ENCODE measurements around the gene EPHA7.

The EPHA7 gene

DNA sequence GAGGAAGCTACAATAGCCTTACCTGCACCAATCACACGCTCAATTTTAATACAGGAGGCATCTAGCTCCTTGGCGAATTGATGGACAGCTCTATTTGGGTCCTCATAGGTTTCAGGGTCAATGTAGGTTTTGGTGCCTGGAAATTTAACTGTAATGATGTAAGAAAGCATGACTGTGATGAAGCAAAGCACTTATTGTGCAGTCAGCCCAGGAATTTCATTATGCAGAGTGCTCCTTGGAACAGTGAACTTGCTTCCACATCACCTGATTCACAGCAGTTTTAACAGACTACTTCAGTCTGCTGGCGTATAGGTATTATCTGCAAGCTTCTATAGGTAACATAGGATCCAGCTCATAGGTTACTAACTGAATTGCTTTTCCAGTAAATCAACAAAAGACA is 160.0 kb downstream of the EPHA7 start:
- Histone ChIP-seq H3K4me3 (ENCODE audit: low read length) (no peak overlapping the region), H3K36me3 (ENCODE audit: control insufficient read depth, insufficient read depth, low read length) (no peaks in the 10 kb centered on the region), H3K27me3 (ENCODE audit: control insufficient read depth, insufficient read depth, low read length) (no peaks in the 10 kb centered on the region), H3K4me1 (ENCODE audit: control insufficient read depth, insufficient read depth, low read length) (no peaks in the 10 kb centered on the region), H3K27ac (ENCODE audit: low read depth, low read length) (no peak overlapping the region), H3K9ac (ENCODE audit: low read length) (no peak overlapping the region)

- Histone ChIP-seq H3K36me3 (ENCODE audit: control insufficient read depth, insufficient read depth, low read length) (no peaks in the 10 kb centered on the region), H3K27me3 (ENCODE audit: control insufficient read depth, insufficient read depth, low read length) (no peaks in the 10 kb centered on the region), H3K9ac (ENCODE audit: low read length) (no peak overlapping the region), H3K4me3 (ENCODE audit: low read length) (no peak overlapping the region), H3K4me1 (ENCODE audit: control insufficient read depth, insufficient read depth, low read length) (no peaks in the 10 kb centered on the region), H3K27ac (ENCODE audit: low read depth, low read length) (no peak overlapping the region)
Observed at GRCh38 chr6:93252930-93253329, 166.4 kb downstream of the EPHA7 start.

DNA sequence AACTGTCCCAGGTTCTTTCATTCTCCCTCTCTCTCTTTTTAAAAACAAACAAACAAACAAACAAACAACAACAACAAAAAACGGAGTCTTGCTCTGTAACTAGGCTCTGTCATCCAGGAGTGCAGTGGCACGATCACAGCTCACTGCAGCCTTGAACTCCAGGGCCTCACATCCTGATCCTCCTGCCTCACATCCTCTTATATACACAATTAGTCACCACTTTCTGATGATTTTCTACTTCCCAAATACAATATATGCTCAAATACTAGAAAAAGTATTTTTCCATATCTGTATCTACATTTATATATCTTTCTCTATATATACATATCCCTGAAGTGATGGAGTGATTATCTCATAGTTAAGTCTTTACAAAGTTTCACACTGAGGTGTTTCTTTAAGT is 170.7 kb downstream of the EPHA7 start:
- Histone ChIP-seq H3K9ac (ENCODE audit: low read length) (no peak overlapping the region), H3K4me1 (ENCODE audit: control insufficient read depth, insufficient read depth, low read length) (no peaks in the 10 kb centered on the region), H3K27me3 (ENCODE audit: control insufficient read depth, insufficient read depth, low read length) (no peaks in the 10 kb centered on the region), H3K36me3 (ENCODE audit: control insufficient read depth, insufficient read depth, low read length) (no peaks in the 10 kb centered on the region), H3K4me3 (ENCODE audit: low read length) (no peak overlapping the region), H3K27ac (ENCODE audit: low read depth, low read length) (no peak overlapping the region)

DNA sequence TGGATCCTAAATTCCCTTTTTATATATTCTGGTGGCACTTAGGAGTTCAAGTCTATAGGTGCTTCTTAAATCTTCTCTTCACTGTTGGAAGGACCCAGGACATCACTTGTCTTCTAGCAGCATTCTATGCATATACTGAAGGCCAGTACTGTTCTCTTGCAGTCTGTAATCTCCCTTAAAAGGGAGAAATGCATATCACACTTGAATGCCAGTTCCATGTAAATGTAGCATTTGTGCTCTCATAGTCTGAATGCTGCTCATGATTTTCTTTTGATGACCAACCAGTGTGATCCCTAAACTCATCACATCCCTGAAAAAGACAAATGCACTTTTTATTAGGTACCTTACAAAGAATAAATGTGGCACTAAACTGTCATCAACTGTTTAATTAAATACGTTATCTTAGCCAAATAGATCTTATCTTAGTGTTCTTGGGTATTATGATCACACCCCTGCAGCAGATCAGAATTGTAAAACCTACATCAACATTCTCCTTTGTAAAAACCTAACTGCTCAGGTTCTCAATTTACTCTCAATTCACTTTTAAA is 176.1 kb downstream of the EPHA7 start:
- H3K27ac ChIP-seq (ENCODE audit: low read depth, low read length), result no peak overlapping the region
- H3K4me3 ChIP-seq (ENCODE audit: low read length), result no peak overlapping the region
- H3K4me1 ChIP-seq (ENCODE audit: control insufficient read depth, insufficient read depth, low read length), result peaks cover 2% of the 10 kb centered on the region
- H3K27me3 ChIP-seq (ENCODE audit: control insufficient read depth, insufficient read depth, low read length), result no peaks in the 10 kb centered on the region
- no peaks in the 10 kb centered on the region for H3K36me3 ChIP-seq (ENCODE audit: control insufficient read depth, insufficient read depth, low read length)
- no peak overlapping the region for H3K9ac ChIP-seq (ENCODE audit: low read length)

- H3K4me3 ChIP-seq (ENCODE audit: low read length), result no peak overlapping the region
Observed at GRCh38 chr6:93242049-93242448, 177.3 kb downstream of the EPHA7 start.

GRCh38 chr6:93238632-93239031 is 180.7 kb downstream of the EPHA7 start:
- no peaks in the 10 kb centered on the region for H3K36me3 ChIP-seq (ENCODE audit: control insufficient read depth, insufficient read depth, low read length)
- no peak overlapping the region for H3K9ac ChIP-seq (ENCODE audit: low read length)
- peaks cover 2% of the 10 kb centered on the region for H3K4me1 ChIP-seq (ENCODE audit: control insufficient read depth, insufficient read depth, low read length)
- no peak overlapping the region for H3K4me3 ChIP-seq (ENCODE audit: low read length)
- H3K27ac ChIP-seq (ENCODE audit: low read depth, low read length), result no peak overlapping the region
- no peaks in the 10 kb centered on the region for H3K27me3 ChIP-seq (ENCODE audit: control insufficient read depth, insufficient read depth, low read length)

More at GRCh38 chr6:93242049-93242448, 177.3 kb downstream of the EPHA7 start:
- Histone ChIP-seq H3K9ac (ENCODE audit: low read length) (no peak overlapping the region), H3K4me1 (ENCODE audit: control insufficient read depth, insufficient read depth, low read length) (peaks cover 2% of the 10 kb centered on the region), H3K27ac (ENCODE audit: low read depth, low read length) (no peak overlapping the region), H3K27me3 (ENCODE audit: control insufficient read depth, insufficient read depth, low read length) (no peaks in the 10 kb centered on the region), H3K36me3 (ENCODE audit: control insufficient read depth, insufficient read depth, low read length) (no peaks in the 10 kb centered on the region)

DNA sequence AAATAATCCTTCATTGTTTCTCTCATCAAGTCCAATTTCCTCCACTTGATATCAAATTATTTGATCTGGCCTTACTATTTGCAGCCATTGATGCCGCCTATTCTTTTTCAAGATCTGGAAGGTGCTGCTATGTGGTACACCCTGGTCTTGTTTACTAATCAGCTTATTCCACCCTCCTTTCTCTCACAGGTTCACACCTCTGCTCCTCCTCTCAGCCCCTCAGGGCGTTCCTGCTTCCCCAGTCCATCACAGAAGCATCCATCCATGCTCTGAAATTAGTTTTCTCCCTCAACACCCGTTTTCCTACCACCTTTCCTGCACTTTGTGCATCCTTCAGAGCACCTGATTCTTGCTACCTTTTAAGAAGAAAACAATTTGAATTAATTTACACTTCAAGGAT is 183.6 kb downstream of the EPHA7 start:
- no peaks in the 10 kb centered on the region for H3K27me3 ChIP-seq (ENCODE audit: control insufficient read depth, insufficient read depth, low read length)
- H3K36me3 ChIP-seq (ENCODE audit: control insufficient read depth, insufficient read depth, low read length), result no peaks in the 10 kb centered on the region
- H3K4me3 ChIP-seq (ENCODE audit: low read length), result no peak overlapping the region
- no peak overlapping the region for H3K9ac ChIP-seq (ENCODE audit: low read length)
- no peak overlapping the region for H3K27ac ChIP-seq (ENCODE audit: low read depth, low read length)
- no peaks in the 10 kb centered on the region for H3K4me1 ChIP-seq (ENCODE audit: control insufficient read depth, insufficient read depth, low read length)

DNA sequence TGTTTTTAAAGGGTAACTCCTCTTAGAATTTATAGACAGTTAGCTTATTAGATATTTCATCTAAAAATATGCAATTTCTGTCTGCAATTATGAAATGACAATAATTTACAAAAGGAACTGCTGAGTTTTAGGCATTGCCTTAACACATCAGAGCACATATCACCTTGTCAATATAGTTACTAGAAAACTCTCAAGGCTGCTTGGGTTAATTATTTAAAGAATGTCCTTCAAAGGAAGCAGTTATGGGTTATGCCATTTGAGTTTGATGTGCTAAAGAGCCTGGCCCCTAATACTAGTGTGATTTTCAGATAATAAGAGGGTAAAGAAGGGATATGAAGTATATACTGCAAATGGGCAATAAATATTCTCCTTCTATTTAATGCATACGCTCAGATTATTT is 192.5 kb downstream of the EPHA7 start:
- H3K9ac ChIP-seq (ENCODE audit: low read length), result no peak overlapping the region
- no peak overlapping the region for H3K27ac ChIP-seq (ENCODE audit: low read depth, low read length)
- no peaks in the 10 kb centered on the region for H3K27me3 ChIP-seq (ENCODE audit: control insufficient read depth, insufficient read depth, low read length)
- no peak overlapping the region for H3K4me3 ChIP-seq (ENCODE audit: low read length)
- no peaks in the 10 kb centered on the region for H3K4me1 ChIP-seq (ENCODE audit: control insufficient read depth, insufficient read depth, low read length)
- no peaks in the 10 kb centered on the region for H3K36me3 ChIP-seq (ENCODE audit: control insufficient read depth, insufficient read depth, low read length)

GRCh38 chr6:93222071-93222851 is 197.1 kb downstream of the EPHA7 start:
- H3K9ac ChIP-seq (ENCODE audit: low read length), result no peak overlapping the region
- H3K27me3 ChIP-seq (ENCODE audit: control insufficient read depth, insufficient read depth, low read length), result no peaks in the 10 kb centered on the region
- H3K4me3 ChIP-seq (ENCODE audit: low read length), result no peak overlapping the region
- H3K4me1 ChIP-seq (ENCODE audit: control insufficient read depth, insufficient read depth, low read length), result no peaks in the 10 kb centered on the region
- no peak overlapping the region for H3K27ac ChIP-seq (ENCODE audit: low read depth, low read length)
- no peaks in the 10 kb centered on the region for H3K36me3 ChIP-seq (ENCODE audit: control insufficient read depth, insufficient read depth, low read length)

- Histone ChIP-seq H3K27ac (ENCODE audit: low read depth, low read length) (no peak overlapping the region), H3K27me3 (ENCODE audit: control insufficient read depth, insufficient read depth, low read length) (no peaks in the 10 kb centered on the region)
Observed at GRCh38 chr6:93219447-93219846, 199.9 kb downstream of the EPHA7 start.

GRCh38 chr6:93218096-93218495 is 201.3 kb downstream of the EPHA7 start:
- Histone ChIP-seq H3K4me3 (ENCODE audit: low read length) (no peak overlapping the region), H3K9ac (ENCODE audit: low read length) (no peak overlapping the region), H3K36me3 (ENCODE audit: control insufficient read depth, insufficient read depth, low read length) (no peaks in the 10 kb centered on the region), H3K27ac (ENCODE audit: low read depth, low read length) (no peak overlapping the region), H3K4me1 (ENCODE audit: control insufficient read depth, insufficient read depth, low read length) (no peaks in the 10 kb centered on the region), H3K27me3 (ENCODE audit: control insufficient read depth, insufficient read depth, low read length) (no peaks in the 10 kb centered on the region)

More at GRCh38 chr6:93219447-93219846, 199.9 kb downstream of the EPHA7 start:
- no peak overlapping the region for H3K9ac ChIP-seq (ENCODE audit: low read length)
- no peaks in the 10 kb centered on the region for H3K36me3 ChIP-seq (ENCODE audit: control insufficient read depth, insufficient read depth, low read length)
- no peaks in the 10 kb centered on the region for H3K4me1 ChIP-seq (ENCODE audit: control insufficient read depth, insufficient read depth, low read length)
- H3K4me3 ChIP-seq (ENCODE audit: low read length), result no peak overlapping the region

- Histone ChIP-seq H3K36me3 (ENCODE audit: control insufficient read depth, insufficient read depth, low read length) (no peaks in the 10 kb centered on the region), H3K4me1 (ENCODE audit: control insufficient read depth, insufficient read depth, low read length) (no peaks in the 10 kb centered on the region), H3K4me3 (ENCODE audit: low read length) (no peak overlapping the region), H3K27me3 (ENCODE audit: control insufficient read depth, insufficient read depth, low read length) (no peaks in the 10 kb centered on the region), H3K27ac (ENCODE audit: low read depth, low read length) (no peak overlapping the region), H3K9ac (ENCODE audit: low read length) (no peak overlapping the region)
Observed at GRCh38 chr6:93213028-93213427, 206.3 kb downstream of the EPHA7 start.

DNA sequence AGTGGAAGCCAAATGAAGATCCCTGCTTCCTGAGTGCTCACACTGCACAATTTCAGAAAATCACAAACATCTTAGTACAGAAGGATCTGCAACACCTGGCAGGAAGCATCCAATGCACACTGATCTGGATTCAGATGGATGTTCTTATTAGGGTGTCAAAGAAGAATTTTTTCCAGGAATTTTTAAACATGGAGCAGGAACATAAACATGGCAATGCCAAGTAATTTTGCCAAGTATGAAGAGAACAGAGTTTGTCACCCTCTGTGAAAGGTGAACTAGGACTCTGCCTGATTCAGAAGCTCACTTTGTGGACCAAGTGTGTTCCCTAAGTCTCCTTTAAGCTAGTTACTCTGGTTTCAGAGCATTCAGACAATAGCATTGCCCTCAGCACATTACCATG is 208.5 kb downstream of the EPHA7 start:
- Histone ChIP-seq H3K4me1 (ENCODE audit: control insufficient read depth, insufficient read depth, low read length) (no peaks in the 10 kb centered on the region), H3K27me3 (ENCODE audit: control insufficient read depth, insufficient read depth, low read length) (no peaks in the 10 kb centered on the region), H3K27ac (ENCODE audit: low read depth, low read length) (no peak overlapping the region), H3K4me3 (ENCODE audit: low read length) (no peak overlapping the region), H3K36me3 (ENCODE audit: control insufficient read depth, insufficient read depth, low read length) (no peaks in the 10 kb centered on the region), H3K9ac (ENCODE audit: low read length) (no peak overlapping the region)

Measured in rectal smooth muscle tissue (tissue), 1 donor.